ENCODE results near the gene ACIN1. TPM values are rescaled to one million over a fixed set of nuclear protein-coding genes. Genes with fewer than 3 reads are reported as not detected.
A peak's percentile ranks its signal among the peaks of the same experiment; 100 is the strongest.

ACIN1 gene
- total RNA-seq, 1 experiment from 2014 or later = 79.3 TPM

GRCh38 chr14:23086565-23086964, 8.4 kb downstream of the ACIN1 start:
- no peak for DNase-seq (ENCODE audit: low read depth)

DNA sequence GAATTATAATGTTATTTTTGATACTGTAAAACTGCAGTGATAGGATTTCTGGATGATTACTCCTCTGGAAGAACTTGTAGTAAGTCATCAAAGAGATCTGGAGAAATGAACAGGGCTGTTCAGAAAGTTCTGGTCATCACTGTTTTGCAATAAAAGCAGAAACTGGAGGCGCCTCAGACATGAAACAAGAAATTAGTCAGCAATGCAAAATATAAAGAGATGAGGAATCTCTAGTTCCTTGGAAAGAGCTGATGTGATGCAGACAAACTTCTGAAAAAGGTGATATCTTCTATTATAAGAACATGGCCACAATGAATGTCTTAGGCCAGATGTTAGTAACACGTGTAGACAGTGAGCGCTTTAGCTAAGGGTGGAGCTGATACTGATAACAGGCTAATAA, 9.5 kb downstream of the ACIN1 start:
- no peak for DNase-seq (ENCODE audit: low read depth)

GRCh38 chr14:23080474-23080873, 14.5 kb downstream of the ACIN1 start:
- DNase-seq (ENCODE audit: low read depth) = no peak

GRCh38 chr14:23079716-23080115, 15.2 kb downstream of the ACIN1 start:
- DNase-seq (ENCODE audit: low read depth) = no peak

- peak; percentile 80 for DNase-seq (ENCODE audit: low read depth)
These were observed 16.2 kb downstream of the ACIN1 start for GRCh38 chr14:23078692-23079116.

DNA sequence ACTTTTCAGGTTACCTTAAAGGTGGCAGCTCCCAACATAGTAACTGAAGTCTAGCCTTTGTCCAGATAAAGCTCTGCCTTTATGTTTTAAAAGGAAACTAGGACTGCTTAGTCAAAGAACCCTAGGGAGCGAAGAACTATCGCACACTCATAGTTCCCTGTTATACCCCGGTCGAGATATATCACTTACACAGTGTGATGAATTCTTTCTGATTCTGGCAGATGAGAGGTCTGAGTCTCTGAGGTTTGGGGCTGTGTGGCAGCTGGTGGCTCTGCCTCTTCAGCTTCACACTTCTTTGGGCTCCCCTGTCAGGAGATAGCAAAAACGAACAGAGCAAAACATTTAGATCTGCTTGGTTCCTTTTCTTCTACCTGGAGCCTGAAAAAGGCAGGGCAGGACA, 17.0 kb downstream of the ACIN1 start:
- no peak for DNase-seq (ENCODE audit: low read depth)

GRCh38 chr14:23076785-23077408, 18.0 kb downstream of the ACIN1 start:
- DNase-seq (ENCODE audit: low read depth) = no peak

GRCh38 chr14:23074906-23075305, 20.0 kb downstream of the ACIN1 start:
- DNase-seq (ENCODE audit: low read depth) = no peak

GRCh38 chr14:23071921-23072539, 22.9 kb downstream of the ACIN1 start:
- DNase-seq (ENCODE audit: low read depth) = no peak

- peak; percentile 96 for DNase-seq (ENCODE audit: low read depth)
These were observed 23.6 kb downstream of the ACIN1 start for GRCh38 chr14:23071244-23071920.

DNA sequence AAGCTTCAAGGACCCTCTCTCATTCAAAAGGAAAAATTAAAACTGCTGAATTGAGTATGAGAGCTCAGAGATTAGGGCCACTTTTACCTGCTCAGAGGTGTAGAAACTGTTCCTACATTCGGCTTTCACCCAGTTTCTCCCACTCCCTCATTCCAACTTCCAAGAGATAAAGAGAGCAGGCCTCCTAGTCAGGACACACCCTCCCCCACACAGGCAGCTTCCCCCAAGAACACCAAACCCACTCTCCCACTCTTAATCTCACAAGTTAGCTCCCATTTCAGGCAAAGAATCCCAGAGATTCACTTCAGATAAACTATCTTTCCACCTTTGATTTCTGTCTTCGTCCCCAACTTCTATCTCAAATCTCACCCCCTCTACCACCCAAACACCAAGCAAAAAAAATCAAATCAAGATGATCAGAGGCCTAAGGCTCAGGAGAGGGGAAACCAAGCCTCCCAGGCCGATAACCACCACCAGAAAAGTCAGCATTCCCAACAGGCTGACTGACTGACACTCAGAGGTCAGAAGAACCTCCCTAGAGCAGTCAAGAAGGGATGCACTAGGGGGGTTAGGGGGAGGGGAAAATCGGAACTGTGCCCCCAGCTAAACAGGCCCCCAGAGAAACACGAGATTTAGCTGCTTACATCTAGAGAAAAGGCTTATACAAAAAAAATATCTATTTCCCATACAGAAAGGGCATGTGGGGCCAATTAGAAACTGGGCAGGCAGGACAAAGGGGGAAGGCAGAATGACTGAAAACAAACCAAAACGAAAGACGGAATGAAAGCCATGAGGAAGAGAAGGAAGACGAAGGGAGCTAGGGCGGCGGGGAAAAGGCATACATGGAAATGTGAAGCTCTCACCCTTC, 24.4 kb downstream of the ACIN1 start:
- no peak for DNase-seq (ENCODE audit: low read depth)

GRCh38 chr14:23069413-23069806, 25.5 kb downstream of the ACIN1 start:
- DNase-seq (ENCODE audit: low read depth) = no peak

- peak; percentile 92 for DNase-seq (ENCODE audit: low read depth)
These were observed 26.0 kb downstream of the ACIN1 start for GRCh38 chr14:23068789-23069412.

DNA sequence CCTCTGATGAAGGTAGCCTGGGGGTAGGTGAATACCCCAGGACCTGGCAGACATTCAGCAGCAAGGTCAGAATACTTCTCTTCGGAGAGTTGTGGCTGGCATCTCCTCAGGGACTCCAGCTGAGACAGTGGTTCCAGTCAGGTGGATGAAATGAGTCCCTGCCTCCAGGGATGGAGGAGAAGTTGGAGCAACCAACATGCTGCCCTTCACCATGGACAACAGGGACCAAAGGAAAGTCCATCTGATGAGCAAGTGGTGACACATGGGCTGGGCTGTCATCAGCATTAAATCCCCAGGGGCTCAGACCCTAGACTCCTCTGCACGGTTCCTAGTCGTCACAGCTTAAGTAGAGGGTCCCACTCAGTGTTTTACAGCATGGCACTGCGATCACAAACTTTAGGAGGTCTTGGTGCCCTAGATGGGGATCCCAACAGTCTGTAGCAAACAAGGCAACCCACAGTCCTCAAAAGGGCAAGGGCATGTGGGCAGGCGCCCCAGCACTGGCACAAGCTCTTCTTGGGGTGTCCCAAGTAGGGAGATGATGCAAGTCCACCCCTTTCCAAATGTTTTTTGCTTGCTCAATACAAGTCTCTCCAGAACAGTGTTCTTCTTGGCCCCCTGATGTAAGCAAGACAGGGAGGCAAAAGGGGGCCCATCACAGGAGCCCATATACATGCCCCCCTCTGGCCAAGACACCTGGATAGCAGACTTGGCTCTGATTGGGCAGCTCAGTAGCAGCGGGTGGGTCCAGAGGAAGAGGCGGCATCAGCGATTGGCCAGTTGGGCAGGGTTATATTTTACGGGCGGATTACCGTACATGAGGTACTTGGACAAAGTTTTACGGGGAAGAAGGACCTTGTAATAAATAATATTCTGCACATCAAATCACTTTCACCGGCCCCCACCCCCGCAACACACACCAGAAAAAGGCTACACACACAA, 26.8 kb downstream of the ACIN1 start:
- DNase-seq (ENCODE audit: low read depth) = no peak

GRCh38 chr14:23066855-23067744, 27.8 kb downstream of the ACIN1 start:
- DNase-seq (ENCODE audit: low read depth) = no peak

- no peak for DNase-seq (ENCODE audit: low read depth)
These were observed 28.6 kb downstream of the ACIN1 start for GRCh38 chr14:23066368-23066767.

GRCh38 chr14:23063601-23064000, 31.3 kb downstream of the ACIN1 start:
- no peak for DNase-seq (ENCODE audit: low read depth)

DNA sequence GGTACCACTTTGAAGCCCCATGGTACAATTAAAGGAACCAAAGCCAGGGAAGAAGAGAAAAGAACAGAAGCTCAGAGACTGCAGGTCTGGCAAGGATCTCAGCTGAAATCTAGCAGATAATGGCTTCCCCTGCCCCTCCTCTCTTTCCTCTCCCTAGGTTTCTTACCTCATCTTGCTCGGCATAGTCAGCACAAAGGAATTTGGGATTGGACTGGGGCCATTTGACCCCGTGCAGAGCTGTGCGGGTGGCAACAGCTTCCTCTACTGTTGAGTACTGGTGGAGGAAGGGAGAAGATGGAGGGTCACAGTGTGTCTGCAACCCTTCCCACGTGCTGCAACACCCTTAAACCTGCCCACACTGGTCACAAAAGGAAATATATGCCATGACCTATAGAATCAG, 32.9 kb downstream of the ACIN1 start:
- DNase-seq (ENCODE audit: low read depth) = peak; percentile 96

GRCh38 chr14:23060536-23061260, 34.2 kb downstream of the ACIN1 start:
- no peak for DNase-seq (ENCODE audit: low read depth)
